GM12872 (cell line): ENCODE data around the gene SART1.
A peak's percentile ranks its signal among the peaks of the same experiment; 100 is the strongest.

Experiments used
- TF ChIP-seq, protein P1 (sequence below): IDR thresholded peaks from 3 replicates; pipeline ENCODE4 v1.5.1; 2011; ENCODE audit warnings: low read depth, mild to moderate bottlenecking, low read length, moderate library complexity; ENCODE audit not compliant: insufficient read depth

SART1 gene

DNA sequence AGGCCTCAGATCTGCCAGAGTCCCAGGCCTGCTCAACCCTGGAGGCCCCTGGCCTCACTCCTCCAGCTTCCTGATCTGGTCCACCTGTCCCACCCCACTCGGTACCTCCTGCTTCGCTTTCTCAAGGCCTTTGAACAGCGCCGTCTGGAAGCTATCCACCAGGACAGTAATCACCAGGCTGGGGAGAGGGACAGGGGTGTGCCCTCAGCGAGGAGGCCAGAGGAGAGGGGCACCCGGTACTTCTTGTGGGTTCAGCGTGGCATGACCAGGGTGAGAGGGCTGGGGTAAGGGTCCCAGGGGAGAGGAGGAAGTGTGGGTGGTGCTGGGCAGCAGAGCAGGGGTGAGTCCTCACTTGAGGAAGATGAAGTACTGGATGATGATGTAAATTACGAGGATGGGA is 58.7 kb downstream of the SART1 start:
- TF ChIP-seq, protein P1, sequence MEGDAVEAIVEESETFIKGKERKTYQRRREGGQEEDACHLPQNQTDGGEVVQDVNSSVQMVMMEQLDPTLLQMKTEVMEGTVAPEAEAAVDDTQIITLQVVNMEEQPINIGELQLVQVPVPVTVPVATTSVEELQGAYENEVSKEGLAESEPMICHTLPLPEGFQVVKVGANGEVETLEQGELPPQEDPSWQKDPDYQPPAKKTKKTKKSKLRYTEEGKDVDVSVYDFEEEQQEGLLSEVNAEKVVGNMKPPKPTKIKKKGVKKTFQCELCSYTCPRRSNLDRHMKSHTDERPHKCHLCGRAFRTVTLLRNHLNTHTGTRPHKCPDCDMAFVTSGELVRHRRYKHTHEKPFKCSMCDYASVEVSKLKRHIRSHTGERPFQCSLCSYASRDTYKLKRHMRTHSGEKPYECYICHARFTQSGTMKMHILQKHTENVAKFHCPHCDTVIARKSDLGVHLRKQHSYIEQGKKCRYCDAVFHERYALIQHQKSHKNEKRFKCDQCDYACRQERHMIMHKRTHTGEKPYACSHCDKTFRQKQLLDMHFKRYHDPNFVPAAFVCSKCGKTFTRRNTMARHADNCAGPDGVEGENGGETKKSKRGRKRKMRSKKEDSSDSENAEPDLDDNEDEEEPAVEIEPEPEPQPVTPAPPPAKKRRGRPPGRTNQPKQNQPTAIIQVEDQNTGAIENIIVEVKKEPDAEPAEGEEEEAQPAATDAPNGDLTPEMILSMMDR, result no peak

DNA sequence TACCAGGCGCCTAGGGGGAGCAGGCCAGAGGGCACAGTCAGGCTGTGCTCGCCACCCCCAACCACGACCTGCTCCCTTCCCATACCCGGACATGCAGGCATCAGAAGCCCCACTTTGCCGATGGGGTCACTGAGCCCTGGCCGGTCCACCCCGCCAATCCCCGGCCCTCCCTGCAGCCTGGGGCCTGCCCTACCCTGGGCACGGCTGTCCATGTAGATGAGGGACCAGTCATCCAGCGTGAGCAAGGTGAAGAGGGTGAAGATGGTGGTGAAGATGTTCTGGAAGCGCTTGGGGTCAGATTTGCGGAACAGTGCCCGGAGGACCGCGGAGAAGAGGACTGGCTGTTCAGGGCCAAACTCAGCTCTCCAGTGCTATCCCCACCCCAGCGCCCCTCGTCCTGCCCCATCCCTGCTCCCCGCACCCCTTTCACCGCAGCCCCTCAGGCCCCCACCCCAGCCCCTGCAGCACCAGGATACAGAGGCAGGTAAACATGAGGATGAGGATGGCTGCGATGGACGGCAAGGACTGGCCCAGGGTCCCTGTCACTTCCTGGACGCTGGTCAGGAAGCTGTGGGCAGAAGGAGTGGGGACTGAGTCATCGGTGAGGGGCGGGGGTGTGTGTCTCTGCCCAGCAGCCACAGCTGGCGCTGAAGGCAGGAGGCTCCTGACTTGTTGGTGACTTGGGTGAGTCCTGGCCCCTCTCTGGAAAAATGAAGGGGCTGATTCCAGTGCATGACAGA is 59.3 kb downstream of the SART1 start:
- TF ChIP-seq, protein P1, result no peak

DNA sequence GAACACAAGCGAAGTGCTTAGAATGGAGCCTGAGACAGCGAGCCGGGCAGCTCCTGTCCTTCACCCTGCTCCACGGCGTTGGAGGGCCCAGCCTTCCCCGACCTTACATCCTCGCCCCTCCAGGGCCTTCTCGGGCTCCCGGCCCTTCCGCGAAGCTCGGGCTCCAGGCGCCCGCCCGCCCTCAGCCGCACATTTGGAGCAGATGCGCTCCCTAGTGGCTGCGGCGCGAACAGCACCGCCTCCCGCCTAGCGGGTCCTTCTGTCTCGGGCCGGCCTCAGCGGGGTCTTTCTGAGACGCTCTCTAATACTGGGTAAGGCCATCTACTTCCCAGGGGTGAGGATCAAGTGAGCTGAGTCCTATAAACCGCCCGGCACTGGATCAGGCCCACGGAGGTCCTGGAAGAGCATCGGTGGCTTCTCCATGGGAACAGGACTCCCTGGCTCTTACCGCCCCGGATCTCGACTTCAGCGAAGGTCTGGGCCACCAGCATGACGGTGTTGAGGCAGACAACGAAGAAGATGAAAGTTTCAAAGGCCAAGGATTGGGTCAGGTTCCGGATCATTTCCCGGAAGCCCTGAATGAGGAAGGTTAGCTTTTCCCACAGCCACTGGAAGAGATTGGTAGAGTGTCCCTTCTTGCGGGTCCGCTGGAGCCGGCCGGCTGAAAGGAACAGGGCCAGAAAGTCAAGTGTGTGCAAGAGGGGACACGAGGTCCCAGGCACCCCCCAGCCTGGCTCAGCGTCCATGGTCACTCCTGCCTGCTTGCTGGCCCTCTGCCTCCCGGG is 61.1 kb downstream of the SART1 start:
- TF ChIP-seq, protein P1, result peak; percentile 94

DNA sequence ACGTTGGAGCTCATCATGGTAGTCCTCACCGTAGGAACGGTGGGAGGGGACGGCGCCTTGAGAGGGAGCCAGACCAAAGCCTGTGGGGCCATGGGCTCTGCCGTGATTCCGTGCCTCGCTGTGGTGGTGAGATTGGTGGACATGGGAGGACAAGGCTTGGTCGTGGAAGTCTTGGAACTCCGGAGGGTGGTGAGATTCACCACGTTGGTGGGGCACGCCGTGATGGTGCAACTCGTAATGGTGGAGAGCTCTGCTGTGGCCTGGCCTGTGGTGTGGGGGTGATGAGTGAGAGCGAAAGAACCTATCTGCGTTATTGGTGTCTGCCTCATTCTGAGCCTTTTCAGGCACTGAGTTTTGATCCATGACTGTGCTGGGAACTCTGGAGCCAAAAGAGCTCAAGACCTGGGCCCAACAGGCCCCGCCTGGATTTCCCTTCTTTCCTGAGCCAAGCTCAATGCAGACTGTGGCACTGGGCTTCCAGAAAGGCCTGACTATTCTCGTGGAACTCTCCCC is 64.5 kb downstream of the SART1 start, which contains the start of gene CATSPER1:
Gene CATSPER1 (minus strand): TSS at position 463 of the 513 bp plus-strand sequence. CDS start 100 bp downstream, at position 363.
- TF ChIP-seq, protein P1, result no peak
